Stimulated activated CD8-positive, alpha-beta memory T cell treated with anti-CD3 and anti-CD28 coated beads, Interleukin-7, amount 100 ng/mL, for 24 hours (primary cell): ENCODE measurements around the gene PLCL1.

Source experiments
- DNase-seq: peaks from one replicate; pipeline ENCODE4 v3.0.0-alpha.2; 2020; ENCODE audit warnings: low read depth

Gene PLCL1

DNA sequence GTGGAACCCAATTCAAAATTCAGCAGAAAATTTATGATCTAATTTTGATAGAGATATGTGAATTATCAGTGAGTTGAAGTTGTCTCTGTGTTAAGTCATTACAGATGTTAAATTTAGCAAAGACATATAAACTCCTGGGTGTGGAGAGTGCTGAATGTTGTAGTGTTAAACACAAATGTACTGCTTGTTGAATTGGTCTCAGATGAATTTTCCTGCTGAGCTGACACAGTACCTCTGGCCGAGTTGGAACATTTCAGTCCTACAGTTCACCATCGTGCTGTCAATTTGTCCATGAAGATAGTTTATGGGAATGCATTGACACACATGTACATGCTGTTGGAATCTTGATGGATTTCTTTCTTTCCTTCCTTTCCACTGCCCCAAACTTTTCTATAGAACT, 255.9 kb downstream of the PLCL1 start:
- no peak for DNase-seq

DNA sequence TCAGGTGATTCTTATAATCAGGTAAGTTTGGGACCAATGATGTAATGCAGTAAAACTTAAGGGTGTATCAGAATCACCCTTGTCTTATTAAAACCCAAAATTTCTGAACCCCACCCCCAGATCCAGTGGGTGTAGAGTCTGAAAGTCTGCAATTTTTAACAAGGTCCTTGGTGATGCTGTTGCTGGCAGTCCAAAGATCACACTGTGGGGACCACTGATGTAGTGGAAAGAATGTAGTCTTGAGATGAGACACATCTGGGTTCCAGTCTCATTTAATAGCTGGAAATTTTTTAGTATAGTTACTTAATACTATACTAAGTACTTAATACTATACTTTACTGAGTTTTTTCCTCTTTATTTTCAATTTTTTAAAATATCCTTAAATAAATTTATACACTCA, 258.4 kb downstream of the PLCL1 start:
- DNase-seq = no peak

GRCh38 chr2:198063242-198063641, 258.8 kb downstream of the PLCL1 start:
- DNase-seq = no peak

DNA sequence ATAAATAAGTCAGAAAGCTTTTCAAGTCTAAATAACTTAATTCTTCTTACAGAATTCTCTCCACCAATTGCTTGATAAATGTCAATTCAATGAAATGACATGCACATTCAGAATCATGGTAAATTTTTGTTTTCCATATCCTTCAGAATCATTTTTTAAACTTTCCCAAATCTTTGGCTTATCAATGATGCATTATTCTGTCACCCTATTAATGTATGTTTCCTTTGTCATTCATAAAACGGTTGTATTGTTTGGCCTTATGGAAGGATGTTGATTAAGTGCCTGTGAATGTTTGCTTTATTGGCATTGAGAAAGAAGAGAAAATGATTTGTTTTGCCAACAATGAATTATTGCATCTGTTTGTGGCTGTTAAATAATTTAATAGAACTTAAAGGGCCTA, 260.9 kb downstream of the PLCL1 start:
- no peak for DNase-seq

GRCh38 chr2:198066597-198066996, 262.2 kb downstream of the PLCL1 start:
- no peak for DNase-seq

GRCh38 chr2:198072655-198073054, 268.3 kb downstream of the PLCL1 start:
- DNase-seq = no peak

DNA sequence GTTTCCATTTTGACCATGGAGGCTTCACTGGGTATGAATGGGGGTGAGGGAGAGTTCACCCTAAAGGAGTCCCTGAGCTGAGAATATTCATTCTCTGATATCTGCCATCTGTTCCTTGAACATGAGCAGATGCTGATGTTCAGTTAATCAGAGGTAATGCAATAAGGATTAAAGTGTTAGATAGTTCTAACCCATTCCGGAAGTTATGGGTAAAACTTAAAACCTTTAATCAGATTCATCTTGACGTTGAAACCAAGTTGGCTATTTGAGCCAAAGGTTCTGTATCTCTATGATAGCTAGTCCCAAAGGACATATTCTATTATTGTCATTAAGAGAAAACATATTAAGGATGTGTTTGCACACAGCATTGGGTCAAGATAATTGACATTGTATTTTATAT, 268.9 kb downstream of the PLCL1 start:
- DNase-seq = no peak

DNA sequence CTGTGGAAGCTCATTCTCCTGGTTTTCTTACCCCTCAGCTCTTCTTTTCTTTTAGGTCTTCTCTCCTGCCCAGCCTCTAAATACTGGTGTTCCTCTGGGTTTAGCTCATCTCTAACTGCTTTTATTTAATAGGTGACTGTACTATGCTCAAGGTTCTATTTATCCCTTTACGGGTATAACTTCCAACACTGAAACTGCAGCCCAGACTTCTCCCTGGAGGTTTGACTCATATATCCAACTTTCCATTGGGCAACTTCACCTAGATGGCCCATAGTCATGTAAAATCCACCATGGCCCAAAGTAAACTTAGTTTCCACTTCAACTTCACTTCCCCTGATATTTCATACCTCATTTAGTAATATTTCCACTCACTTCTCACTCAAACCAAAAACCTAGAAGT, 273.1 kb downstream of the PLCL1 start:
- DNase-seq = no peak

DNA sequence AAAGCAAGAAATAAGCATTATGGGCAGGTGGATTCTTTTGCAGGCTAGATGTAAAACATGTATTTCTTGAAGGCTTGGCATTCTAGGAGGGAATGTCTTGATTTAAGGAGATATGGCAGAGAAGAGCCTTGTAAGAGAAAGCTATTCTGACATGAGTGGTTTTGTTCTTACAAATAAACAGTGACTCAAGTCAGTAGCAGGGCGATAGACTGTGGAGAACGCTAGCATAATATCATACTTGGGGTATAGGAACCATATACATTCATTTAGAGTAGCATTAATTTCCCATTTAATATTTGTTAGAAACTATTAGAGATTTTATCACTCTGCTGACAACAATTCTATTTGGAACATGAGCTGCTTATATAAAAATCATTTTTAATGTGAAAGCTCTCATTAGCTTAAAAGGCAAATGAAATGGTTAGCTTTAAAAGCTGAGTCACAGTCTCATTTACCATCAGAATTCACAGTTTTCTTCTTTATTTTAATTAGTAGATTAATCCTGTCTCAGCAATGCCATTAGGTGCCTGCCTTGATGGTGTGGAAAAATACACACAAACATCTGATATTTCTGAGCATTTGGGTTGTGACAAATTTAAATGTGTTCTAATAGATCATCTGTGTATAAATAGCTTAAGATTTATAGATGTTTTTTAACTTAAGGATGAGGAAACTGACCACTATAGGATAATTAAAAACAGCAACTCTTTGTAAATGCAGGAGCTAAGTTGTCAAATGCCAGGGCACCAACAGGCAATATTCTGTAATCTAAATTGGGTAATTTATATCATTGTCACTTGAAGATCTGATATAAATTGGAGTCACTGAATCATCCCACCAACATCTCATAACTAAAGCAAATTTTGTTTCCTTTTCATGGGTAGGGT, 276.7 kb downstream of the PLCL1 start:
- DNase-seq = no peak

DNA sequence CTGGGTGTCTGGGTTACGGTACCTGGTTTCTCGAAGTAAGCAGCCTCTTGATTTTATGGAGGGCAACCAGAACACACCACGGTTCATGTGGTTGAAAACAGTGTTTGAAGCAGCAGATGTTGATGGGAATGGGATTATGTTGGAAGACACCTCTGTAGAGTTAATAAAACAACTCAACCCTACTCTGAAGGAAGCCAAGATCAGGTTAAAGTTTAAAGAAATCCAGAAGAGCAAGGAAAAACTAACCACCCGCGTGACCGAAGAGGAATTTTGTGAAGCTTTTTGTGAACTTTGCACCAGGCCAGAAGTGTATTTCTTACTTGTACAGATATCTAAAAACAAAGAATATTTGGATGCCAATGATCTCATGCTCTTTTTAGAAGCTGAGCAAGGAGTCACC, 279.8 kb downstream of the PLCL1 start:
- DNase-seq = no peak

GRCh38 chr2:198096002-198096401, 291.6 kb downstream of the PLCL1 start:
- DNase-seq = no peak

- no peak for DNase-seq
These were observed 292.6 kb downstream of the PLCL1 start for GRCh38 chr2:198096965-198097364.

DNA sequence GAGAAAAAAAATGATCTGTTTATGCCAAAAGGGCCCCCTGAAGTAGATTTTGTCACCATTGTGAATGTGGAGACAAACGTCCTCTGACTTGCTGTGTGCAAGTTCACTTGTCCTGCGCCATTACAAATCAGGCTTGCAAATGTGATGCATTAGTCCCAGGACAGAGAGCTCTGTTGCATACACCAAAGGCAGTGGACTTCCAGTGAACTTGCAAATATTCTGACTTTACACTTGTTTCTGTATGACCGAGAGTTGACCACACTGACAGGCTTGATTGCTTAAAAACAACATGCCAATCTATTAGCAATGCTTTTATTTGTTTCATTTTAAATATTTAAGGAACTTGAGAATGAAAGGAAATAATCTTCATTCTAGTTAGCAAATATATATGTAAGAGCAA, 293.2 kb downstream of the PLCL1 start:
- DNase-seq = no peak

DNA sequence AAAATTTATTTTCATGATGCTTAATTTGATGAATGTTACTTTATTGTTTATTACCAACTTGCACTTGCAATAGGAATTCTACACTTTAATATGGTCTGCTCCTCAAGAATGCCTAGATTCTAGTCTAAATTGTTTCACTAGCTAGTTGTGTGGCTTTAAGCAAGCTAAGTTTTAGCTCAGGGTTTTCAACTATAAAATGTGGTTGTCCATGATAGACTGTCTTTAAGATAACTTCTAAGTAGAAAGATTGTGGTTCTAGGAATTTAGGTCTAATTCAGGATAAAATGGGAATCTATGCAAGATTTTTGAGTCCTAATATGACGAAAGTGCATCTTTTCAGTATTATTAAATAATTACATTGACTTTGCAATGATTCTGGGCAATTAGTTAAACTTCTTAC, 294.0 kb downstream of the PLCL1 start:
- no peak for DNase-seq

DNA sequence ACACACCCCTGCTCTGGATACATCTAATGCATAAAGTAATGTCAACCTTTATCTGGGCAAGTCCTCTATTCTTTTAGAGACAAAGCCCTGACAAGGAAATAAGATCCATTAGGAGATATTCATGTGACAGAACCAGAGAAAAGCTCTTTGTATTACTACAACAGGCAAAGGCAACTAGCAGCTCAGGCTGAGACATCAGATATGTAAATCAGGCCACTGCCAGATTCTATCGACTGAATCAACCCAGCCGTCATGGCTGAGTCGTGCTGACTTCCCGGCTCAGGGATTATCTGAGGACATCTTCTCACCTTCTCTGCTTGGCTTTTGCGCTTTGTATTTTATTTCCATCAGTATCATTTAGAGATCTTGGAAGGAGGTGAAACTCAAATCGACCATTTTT, 294.5 kb downstream of the PLCL1 start:
- DNase-seq = no peak

DNA sequence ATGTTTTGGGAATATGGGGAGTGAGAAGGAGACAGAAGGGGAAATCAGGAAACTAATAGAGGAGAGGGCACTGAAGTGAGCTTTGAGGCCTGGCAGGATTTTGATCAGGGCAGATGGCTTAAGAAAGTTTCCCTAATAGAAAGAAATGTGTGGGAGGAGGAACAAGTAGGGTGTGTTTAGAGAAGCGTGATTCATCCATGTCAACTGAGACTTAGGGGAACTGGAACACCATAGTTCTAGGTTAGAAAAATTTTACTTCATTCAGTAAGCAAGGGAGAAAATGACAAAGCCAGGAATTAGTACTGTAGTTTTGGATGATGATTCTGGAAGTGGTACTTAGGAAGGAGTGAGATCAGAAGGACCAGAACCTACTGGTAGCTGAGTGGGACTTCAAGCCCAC, 296.0 kb downstream of the PLCL1 start:
- DNase-seq = no peak

- DNase-seq = no peak
These were observed 297.3 kb downstream of the PLCL1 start for GRCh38 chr2:198101688-198102087.

GRCh38 chr2:198102120-198102519, 297.7 kb downstream of the PLCL1 start:
- no peak for DNase-seq

GRCh38 chr2:198102856-198103255, 298.5 kb downstream of the PLCL1 start:
- no peak for DNase-seq

GRCh38 chr2:198106621-198107385, 302.4 kb downstream of the PLCL1 start:
- DNase-seq = no peak

GRCh38 chr2:198113316-198113715, 308.9 kb downstream of the PLCL1 start:
- no peak for DNase-seq

GRCh38 chr2:198114064-198114463, 309.7 kb downstream of the PLCL1 start:
- DNase-seq = no peak

- no peak for DNase-seq
These were observed 310.8 kb downstream of the PLCL1 start for GRCh38 chr2:198115201-198115600.
